Measurements from ENCODE around the gene MYADML2. TPM values are rescaled to one million over a fixed set of nuclear protein-coding genes. Genes with fewer than 3 reads are reported as not detected.
"Not testable (repeated sequence)": the region's sequence is repeated elsewhere in the genome, so short reads cannot be mapped to it uniquely, and the experiment has no call there.

Gene MYADML2
- total and polyA plus RNA-seq, 12 donors, result 0.26 to 8.6 (median 4.9) TPM

DNA sequence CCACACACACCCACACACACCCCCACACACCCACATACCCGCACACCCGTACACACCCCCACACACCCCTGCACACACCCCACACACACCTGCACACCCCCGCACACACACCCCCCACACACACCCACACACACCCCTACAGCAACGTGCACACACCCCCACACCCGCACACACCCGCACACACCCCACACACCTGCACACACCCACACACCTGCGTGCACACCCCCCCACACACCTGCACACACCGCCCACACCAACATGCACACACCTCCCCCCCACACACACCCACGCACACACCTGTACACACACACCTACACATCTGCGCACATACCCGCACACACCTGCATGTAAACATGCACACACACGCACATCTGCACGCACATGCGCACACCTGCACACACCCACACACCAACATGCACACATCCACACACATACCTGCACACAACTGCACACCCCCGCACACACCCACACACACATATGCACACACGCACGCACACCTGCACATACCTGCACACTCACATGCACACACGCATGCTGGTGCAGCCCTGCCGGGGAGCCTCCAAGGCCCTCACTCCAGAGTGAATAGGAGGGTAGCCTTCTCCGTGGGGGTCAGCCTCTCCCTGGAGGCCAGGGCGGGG, 37.9 kb upstream of the MYADML2 start:
- 93 to 94% methylated on average over 21 of the region's 21 CpGs for WGBS, 2 donors
- DNase-seq, result no peak
- Histone ChIP-seq H3K27me3 (no peaks in the 10 kb centered on the region), H3K9me3 (no peaks in the 10 kb centered on the region), H3K4me1 (peaks cover 0 to 4% (median 0%) of the 10 kb centered on the region in 9 donors), H3K4me3 (no peak overlapping the region), H3K27ac (no peak overlapping the region), H3K36me3 (peaks cover 0 to 84% (median 8%) of the 10 kb centered on the region in 9 donors)
- intact Hi-C loops (cut with DNase I), result no loop called here
- ATAC-seq, result no peak
- TF ChIP-seq CTCF (IDR thresholded peaks at IDR 0.05), result no peak

DNA sequence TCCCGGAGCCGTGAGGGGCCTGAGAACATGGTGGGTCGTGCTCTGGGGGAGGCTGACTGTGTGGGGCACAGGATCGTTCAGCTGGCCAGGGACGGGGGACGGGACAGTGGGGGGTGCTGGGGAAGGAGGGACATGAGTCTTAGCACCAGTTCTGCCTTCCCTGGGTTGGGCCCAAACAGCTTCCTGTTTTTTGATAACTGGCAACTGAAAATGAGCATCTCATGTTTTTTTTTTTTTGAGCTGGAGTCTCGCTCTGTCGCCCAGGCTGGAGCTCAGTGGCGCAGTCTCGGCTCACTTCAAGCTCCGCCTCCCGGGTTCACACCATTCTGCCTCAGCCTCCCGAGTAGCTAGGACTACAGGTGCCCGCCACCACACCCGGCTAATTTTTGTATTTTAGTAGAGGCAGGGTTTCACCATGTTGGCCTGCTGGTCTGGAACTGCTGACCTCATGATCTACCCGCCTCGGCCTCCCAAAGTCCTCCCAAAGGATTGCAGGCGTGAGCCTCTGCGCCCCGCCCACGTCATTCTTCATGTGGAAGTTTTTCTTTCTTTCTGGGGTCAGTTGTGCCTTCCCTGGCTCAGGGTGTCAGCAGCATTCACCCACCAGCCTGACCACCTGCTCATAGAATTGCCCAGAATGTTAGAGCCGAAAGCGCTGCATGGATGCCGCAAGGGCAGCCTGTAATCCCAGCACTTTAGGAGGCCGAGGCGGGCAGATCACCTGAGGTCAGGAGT, 36.8 kb upstream of the MYADML2 start:
- peaks cover 0 to 8% (median 1%) of the 10 kb centered on the region in 9 donors for H3K4me1 ChIP-seq
- no peak for DNase-seq
- intact Hi-C loops (cut with DNase I), result no loop called here

DNA sequence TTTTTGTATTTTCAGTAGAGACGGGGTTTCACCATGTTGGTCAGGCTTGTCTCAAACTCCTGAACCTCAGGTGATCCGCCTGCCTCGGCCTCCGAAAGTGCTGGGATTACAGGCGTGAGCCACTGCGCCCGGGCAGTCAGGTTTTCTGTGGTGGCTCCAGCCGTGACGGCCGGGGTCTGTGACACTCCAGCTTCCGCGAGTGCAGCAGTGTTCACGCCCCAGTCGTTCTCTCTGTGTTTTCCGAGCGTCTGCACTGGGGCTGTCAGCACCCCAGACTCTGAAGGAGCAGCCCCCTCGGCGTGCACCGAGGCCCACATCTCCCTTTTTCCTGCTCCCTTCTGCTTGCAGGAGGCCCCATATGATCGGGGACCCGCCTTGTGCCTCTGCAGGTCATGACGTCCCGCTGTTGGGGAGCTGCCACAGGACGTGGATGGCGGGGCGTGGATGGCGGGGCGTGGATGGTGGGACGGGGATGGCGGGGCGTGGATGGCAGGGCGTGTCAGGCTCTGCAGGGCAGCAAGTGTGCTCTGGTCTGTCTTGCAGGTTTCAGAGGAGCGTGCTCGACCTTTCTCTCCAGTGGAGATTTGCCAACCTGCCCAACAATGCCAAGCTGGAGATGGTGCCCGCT, 36.1 kb upstream of the MYADML2 start:
- Histone ChIP-seq H3K4me3 (no peak overlapping the region), H3K9me3 (no peaks in the 10 kb centered on the region), H3K4me1 (peaks cover 0 to 15% (median 8%) of the 10 kb centered on the region in 9 donors), H3K36me3 (peaks cover 0 to 80% (median 8%) of the 10 kb centered on the region in 9 donors), H3K27me3 (no peaks in the 10 kb centered on the region), H3K27ac (no peak overlapping the region)
- DNase-seq (no peak), ATAC-seq (no peak)
- intact Hi-C loops (cut with DNase I), result no loop called here
- no peak for TF ChIP-seq CTCF (IDR thresholded peaks at IDR 0.05)
- WGBS, 2 donors, result 93 to 95% methylated on average over 35 of the region's 35 CpGs

More for the DNA sequence above, 36.8 kb upstream of the MYADML2 start:
- no peaks in the 10 kb centered on the region for H3K9me3 ChIP-seq
- no peak overlapping the region for H3K4me3 ChIP-seq
- H3K36me3 ChIP-seq, result peaks cover 0 to 84% (median 8%) of the 10 kb centered on the region in 9 donors
- TF ChIP-seq CTCF (IDR thresholded peaks at IDR 0.05), result no peak
- no peaks in the 10 kb centered on the region for H3K27me3 ChIP-seq
- no peak overlapping the region for H3K27ac ChIP-seq
- 94 to 95% methylated on average over 26 of the region's 26 CpGs for WGBS, 2 donors
- ATAC-seq, result no peak

DNA sequence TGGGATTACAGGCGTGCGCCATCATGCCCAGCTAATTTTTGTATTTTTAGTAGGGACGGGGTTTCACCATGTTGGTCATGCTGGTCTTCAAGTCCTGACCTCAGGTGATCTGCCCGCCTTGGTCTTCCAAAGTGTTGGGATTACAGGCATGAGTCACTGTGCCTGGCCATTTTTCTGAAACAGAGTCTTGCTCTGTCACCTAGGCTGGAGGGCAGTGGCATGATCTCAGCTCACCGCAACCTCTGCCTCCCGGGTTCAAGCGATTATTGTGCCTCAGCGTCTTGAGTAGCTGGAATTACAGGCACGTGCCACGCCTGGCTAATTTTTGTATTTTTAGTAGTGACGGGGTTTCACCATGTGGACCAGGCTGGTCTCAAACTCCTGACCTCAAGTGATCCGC, 34.5 kb upstream of the MYADML2 start:
- H3K9me3 ChIP-seq; ATAC-seq; H3K27me3 ChIP-seq; intact Hi-C loops (cut with DNase I); H3K27ac ChIP-seq; H3K4me3 ChIP-seq; DNase-seq: not testable (repeated sequence)
- 97% methylated on average over 12 of the region's 12 CpGs for WGBS, 2 donors
- peaks cover 0 to 67% (median 8%) of the 10 kb centered on the region in 9 donors for H3K36me3 ChIP-seq
- H3K4me1 ChIP-seq, result peaks cover 3 to 21% (median 15%) of the 10 kb centered on the region in 9 donors

All from heart right ventricle (tissue), 16 donors.